ENCODE results near the gene ZC3H18. TPM values are rescaled to one million over a fixed set of nuclear protein-coding genes. Genes with fewer than 3 reads are reported as not detected.

The ZC3H18 gene
- polyA plus RNA-seq, 5 donors = 31.0 to 47.2 (median 38.7) TPM

- no peak for DNase-seq
Measured at GRCh38 chr16:88619859-88620815, 49.9 kb downstream of the ZC3H18 start.

- DNase-seq = no peak
Measured at GRCh38 chr16:88622125-88622524, 51.9 kb downstream of the ZC3H18 start.

GRCh38 chr16:88622866-88623265, 52.7 kb downstream of the ZC3H18 start:
- DNase-seq = no peak

GRCh38 chr16:88623858-88624257, 53.7 kb downstream of the ZC3H18 start:
- no peak for DNase-seq

- DNase-seq = no peak
Measured at GRCh38 chr16:88624481-88624880, 54.3 kb downstream of the ZC3H18 start.

- DNase-seq = no peak
Measured at GRCh38 chr16:88624977-88625576, 54.9 kb downstream of the ZC3H18 start.

- no peak for DNase-seq
Measured at GRCh38 chr16:88626646-88627045, 56.4 kb downstream of the ZC3H18 start.

- no peak for DNase-seq
Measured at GRCh38 chr16:88627531-88628411, 57.6 kb downstream of the ZC3H18 start.

- no peak for DNase-seq
Measured at GRCh38 chr16:88628512-88628974, 58.3 kb downstream of the ZC3H18 start.

- no peak for DNase-seq
Measured at GRCh38 chr16:88629835-88630234, 59.6 kb downstream of the ZC3H18 start.

GRCh38 chr16:88630433-88630832, 60.2 kb downstream of the ZC3H18 start:
- DNase-seq = no peak

GRCh38 chr16:88630941-88631340, 60.7 kb downstream of the ZC3H18 start:
- no peak for DNase-seq

GRCh38 chr16:88631384-88631783, 61.2 kb downstream of the ZC3H18 start:
- DNase-seq = no peak

- DNase-seq = no peak
Measured at GRCh38 chr16:88631920-88632586, 61.9 kb downstream of the ZC3H18 start.

- DNase-seq = no peak
Measured at GRCh38 chr16:88632587-88632930, 62.4 kb downstream of the ZC3H18 start.

GRCh38 chr16:88633684-88634140, 63.5 kb downstream of the ZC3H18 start:
- DNase-seq = no peak

- no peak for DNase-seq
Measured at GRCh38 chr16:88634141-88634993, 64.2 kb downstream of the ZC3H18 start.

GRCh38 chr16:88634994-88635670, 64.9 kb downstream of the ZC3H18 start:
- no peak for DNase-seq

- DNase-seq = no peak
Measured at GRCh38 chr16:88635671-88636319, 65.6 kb downstream of the ZC3H18 start.
